Stimulated activated memory B cell treated with anti-CD40 and anti-IgM and Interleukin-4, amounts not matched to agents 10 μg/mL and 1 μg/mL and 100 μg/mL, for 72 hours (primary cell): Measurements from ENCODE around the gene SHFL.

Source experiments
- ATAC-seq: fragments of 150-1000 bp; cut with Tn5 transposase; 2 replicates; pipeline ENCODE4 v1.10.0; 2021
- H3K27ac Mint-ChIP-seq: one replicate; pipeline ENCODE4 v1.8.0; 2022; ENCODE audit warnings: mild to moderate bottlenecking, mixed read lengths
- H3K27me3 Mint-ChIP-seq: one replicate; pipeline ENCODE4 v1.8.0; 2022; ENCODE audit warnings: mixed read lengths
- H3K36me3 Mint-ChIP-seq: one replicate; pipeline ENCODE4 v1.8.0; 2022; ENCODE audit warnings: mixed read lengths
- H3K4me1 Mint-ChIP-seq: one replicate; pipeline ENCODE4 v1.8.0; 2022; ENCODE audit warnings: mixed read lengths
- H3K4me3 Mint-ChIP-seq: one replicate; pipeline ENCODE4 v1.8.0; 2022; ENCODE audit warnings: mild to moderate bottlenecking, moderate library complexity, mixed read lengths
- H3K9me3 Mint-ChIP-seq: one replicate; pipeline ENCODE4 v1.8.0; 2022; ENCODE audit warnings: mixed read lengths

The SHFL gene

DNA sequence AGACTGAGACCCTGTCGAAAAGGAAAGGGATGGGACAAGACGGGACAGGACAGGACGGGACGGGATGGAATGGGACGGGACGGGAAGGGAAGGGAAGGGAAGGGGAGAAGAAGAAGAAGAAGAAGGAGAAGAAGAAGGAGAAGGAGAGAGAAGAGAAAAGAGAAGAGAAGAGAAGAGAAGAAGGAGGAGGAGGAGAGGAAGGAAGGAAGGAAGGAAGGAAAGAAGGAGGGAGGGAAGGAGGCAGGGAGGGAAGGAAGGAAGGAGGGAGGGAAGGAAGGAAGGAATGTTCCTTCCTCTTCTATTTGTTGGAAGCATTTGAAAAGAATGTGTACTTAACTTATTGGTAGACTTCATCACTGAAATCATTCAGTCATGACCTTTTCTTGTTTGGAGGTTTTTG is 9.6 kb upstream of the SHFL start:
- H3K4me3 Mint-ChIP-seq, result no peak overlapping the region
- H3K9me3 Mint-ChIP-seq, result peaks cover 13% of the 10 kb centered on the region
- no peak for ATAC-seq
- no peaks in the 10 kb centered on the region for H3K36me3 Mint-ChIP-seq
- no peak overlapping the region for H3K27ac Mint-ChIP-seq
- H3K27me3 Mint-ChIP-seq, result no peaks in the 10 kb centered on the region
- no peaks in the 10 kb centered on the region for H3K4me1 Mint-ChIP-seq

- Mint-ChIP-seq H3K36me3 (no peaks in the 10 kb centered on the region), H3K4me3 (no peak overlapping the region), H3K27me3 (no peaks in the 10 kb centered on the region), H3K4me1 (no peaks in the 10 kb centered on the region), H3K27ac (no peak overlapping the region), H3K9me3 (peaks cover 4% of the 10 kb centered on the region)
- ATAC-seq, result no peak
Measured at GRCh38 chr19:10078329-10078728, 7.8 kb upstream of the SHFL start.

- H3K4me1 Mint-ChIP-seq, result no peaks in the 10 kb centered on the region
- no peak overlapping the region for H3K4me3 Mint-ChIP-seq
Measured at GRCh38 chr19:10079031-10079453, 7.1 kb upstream of the SHFL start.

GRCh38 chr19:10083911-10084310 is 2.2 kb upstream of the SHFL start:
- ATAC-seq, result no peak
- Mint-ChIP-seq H3K27ac (no peak overlapping the region), H3K9me3 (no peaks in the 10 kb centered on the region), H3K36me3 (peaks cover 13% of the 10 kb centered on the region), H3K4me1 (peaks cover 14% of the 10 kb centered on the region), H3K4me3 (no peak overlapping the region), H3K27me3 (no peaks in the 10 kb centered on the region)

More at GRCh38 chr19:10079031-10079453, 7.1 kb upstream of the SHFL start:
- peaks cover 4% of the 10 kb centered on the region for H3K9me3 Mint-ChIP-seq
- no peaks in the 10 kb centered on the region for H3K36me3 Mint-ChIP-seq
- no peak for ATAC-seq
- no peak overlapping the region for H3K27ac Mint-ChIP-seq
- H3K27me3 Mint-ChIP-seq, result no peaks in the 10 kb centered on the region

GRCh38 chr19:10084803-10085202 is 1.3 kb upstream of the SHFL start:
- H3K9me3 Mint-ChIP-seq, result no peaks in the 10 kb centered on the region
- peak overlapping the region; percentile 86 for H3K27ac Mint-ChIP-seq
- ATAC-seq, result no peak
- H3K27me3 Mint-ChIP-seq, result no peaks in the 10 kb centered on the region
- peaks cover 22% of the 10 kb centered on the region for H3K36me3 Mint-ChIP-seq
- H3K4me3 Mint-ChIP-seq, result peak overlapping the region; percentile 13
- peaks cover 19% of the 10 kb centered on the region for H3K4me1 Mint-ChIP-seq

DNA sequence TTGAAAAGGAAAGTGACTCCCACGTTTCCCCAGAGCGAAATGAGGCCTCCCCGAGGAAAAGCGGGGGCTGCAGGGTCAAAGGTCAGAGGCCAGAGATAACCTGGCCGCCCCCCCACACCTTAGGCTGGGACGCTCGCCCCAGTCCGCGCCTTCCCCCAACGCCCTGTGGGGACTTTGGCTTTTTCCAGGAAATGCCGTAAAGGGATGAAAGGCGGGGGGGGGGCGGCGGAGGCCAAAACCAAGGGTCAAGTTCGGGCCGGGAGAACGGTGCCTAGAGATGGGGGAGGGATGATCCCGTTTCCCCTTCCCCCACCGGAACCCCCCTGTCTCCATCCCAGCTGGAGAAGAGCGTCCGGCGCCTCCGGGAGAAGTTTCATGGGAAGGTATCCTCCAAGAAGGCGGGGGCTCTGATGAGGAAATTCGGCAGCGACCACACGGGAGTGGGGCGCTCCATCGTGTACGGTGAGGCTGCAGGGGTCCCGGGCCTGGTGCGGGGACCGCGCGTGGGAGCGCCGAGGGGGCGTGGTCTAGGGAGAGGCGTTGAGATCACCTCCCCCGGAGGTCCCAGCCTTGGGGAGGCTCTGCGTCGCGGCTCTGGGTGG is 575 bp downstream of the SHFL start:
- H3K9me3 Mint-ChIP-seq, result no peaks in the 10 kb centered on the region
- H3K27ac Mint-ChIP-seq, result peak overlapping the region; percentile 86
- H3K36me3 Mint-ChIP-seq, result peaks cover 32% of the 10 kb centered on the region
- no peaks in the 10 kb centered on the region for H3K27me3 Mint-ChIP-seq
- peak; percentile 31 for ATAC-seq
- H3K4me1 Mint-ChIP-seq, result peaks cover 28% of the 10 kb centered on the region
- peak overlapping the region; percentile 91 for H3K4me3 Mint-ChIP-seq

- Mint-ChIP-seq H3K27ac (peak overlapping the region; percentile 86), H3K4me3 (peak overlapping the region; percentile 91), H3K27me3 (no peaks in the 10 kb centered on the region)
Measured at GRCh38 chr19:10087296-10088061, 1.4 kb downstream of the SHFL start.

GRCh38 chr19:10088949-10089554 is 2.9 kb downstream of the SHFL start:
- peaks cover 51% of the 10 kb centered on the region for H3K4me1 Mint-ChIP-seq
- ATAC-seq, result no peak
- no peaks in the 10 kb centered on the region for H3K9me3 Mint-ChIP-seq
- no peak overlapping the region for H3K4me3 Mint-ChIP-seq
- no peaks in the 10 kb centered on the region for H3K27me3 Mint-ChIP-seq
- H3K27ac Mint-ChIP-seq, result peak overlapping the region; percentile 35
- H3K36me3 Mint-ChIP-seq, result peaks cover 53% of the 10 kb centered on the region

More at GRCh38 chr19:10087296-10088061, 1.4 kb downstream of the SHFL start:
- ATAC-seq, result no peak
- Mint-ChIP-seq H3K4me1 (peaks cover 35% of the 10 kb centered on the region), H3K9me3 (no peaks in the 10 kb centered on the region), H3K36me3 (peaks cover 38% of the 10 kb centered on the region)

DNA sequence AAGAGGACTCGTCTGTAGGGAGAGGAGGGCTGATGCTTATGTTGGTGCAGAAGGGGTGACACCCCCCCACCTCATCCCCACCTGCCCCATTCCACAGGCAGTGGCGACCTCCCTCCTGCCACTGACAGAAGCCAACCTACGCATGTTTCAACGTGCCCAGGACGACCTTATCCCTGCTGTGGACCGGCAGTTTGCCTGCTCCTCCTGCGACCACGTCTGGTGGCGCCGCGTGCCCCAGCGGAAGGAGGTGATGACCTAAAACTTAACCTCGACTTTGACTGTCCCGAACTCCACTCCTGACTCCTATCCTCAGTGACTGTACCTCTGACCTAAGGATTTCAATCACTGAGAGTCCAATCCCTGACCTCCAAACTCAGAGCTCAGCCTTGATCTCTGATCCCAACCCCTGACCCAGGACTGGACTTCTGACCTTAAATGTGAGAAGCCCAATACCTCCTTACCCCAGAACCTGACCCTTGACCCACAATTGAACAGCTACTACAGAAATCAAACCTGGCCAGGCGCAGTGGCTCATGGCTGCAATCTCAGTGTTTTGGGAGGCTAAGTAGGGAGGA is 3.8 kb downstream of the SHFL start:
- no peak overlapping the region for H3K4me3 Mint-ChIP-seq
- no peaks in the 10 kb centered on the region for H3K9me3 Mint-ChIP-seq
- H3K27ac Mint-ChIP-seq, result peak overlapping the region; percentile 35
- ATAC-seq, result no peak
- peaks cover 52% of the 10 kb centered on the region for H3K4me1 Mint-ChIP-seq
- H3K36me3 Mint-ChIP-seq, result peaks cover 61% of the 10 kb centered on the region
- H3K27me3 Mint-ChIP-seq, result no peaks in the 10 kb centered on the region

DNA sequence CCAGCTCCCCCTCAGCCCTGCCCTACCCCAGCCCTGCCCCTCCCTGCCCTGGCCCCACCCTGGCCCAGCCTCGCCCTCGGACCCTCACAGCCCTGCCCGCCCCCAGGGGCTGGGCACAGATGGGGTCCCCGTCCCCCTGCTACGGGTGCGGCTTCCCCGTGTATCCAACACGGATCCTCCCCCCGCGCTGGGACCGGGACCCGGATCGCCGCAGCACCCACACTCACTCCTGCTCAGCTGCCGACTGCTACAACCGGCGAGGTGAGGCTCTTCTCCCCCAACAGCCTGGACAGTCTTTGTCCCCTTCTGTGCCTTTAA is 5.2 kb downstream of the SHFL start:
- H3K4me1 Mint-ChIP-seq, result peaks cover 54% of the 10 kb centered on the region
- H3K4me3 Mint-ChIP-seq, result no peak overlapping the region
- H3K27me3 Mint-ChIP-seq, result no peaks in the 10 kb centered on the region
- H3K9me3 Mint-ChIP-seq, result no peaks in the 10 kb centered on the region
- H3K27ac Mint-ChIP-seq, result peak overlapping the region; percentile 82
- H3K36me3 Mint-ChIP-seq, result peaks cover 61% of the 10 kb centered on the region
- ATAC-seq, result no peak

- H3K4me3 Mint-ChIP-seq, result peak overlapping the region; percentile 18
- peaks cover 51% of the 10 kb centered on the region for H3K4me1 Mint-ChIP-seq
- peak; percentile 53 for ATAC-seq
- peak overlapping the region; percentile 82 for H3K27ac Mint-ChIP-seq
- H3K36me3 Mint-ChIP-seq, result peaks cover 57% of the 10 kb centered on the region
- no peaks in the 10 kb centered on the region for H3K27me3 Mint-ChIP-seq
- no peaks in the 10 kb centered on the region for H3K9me3 Mint-ChIP-seq
Measured at GRCh38 chr19:10091895-10092641, 6.0 kb downstream of the SHFL start.

DNA sequence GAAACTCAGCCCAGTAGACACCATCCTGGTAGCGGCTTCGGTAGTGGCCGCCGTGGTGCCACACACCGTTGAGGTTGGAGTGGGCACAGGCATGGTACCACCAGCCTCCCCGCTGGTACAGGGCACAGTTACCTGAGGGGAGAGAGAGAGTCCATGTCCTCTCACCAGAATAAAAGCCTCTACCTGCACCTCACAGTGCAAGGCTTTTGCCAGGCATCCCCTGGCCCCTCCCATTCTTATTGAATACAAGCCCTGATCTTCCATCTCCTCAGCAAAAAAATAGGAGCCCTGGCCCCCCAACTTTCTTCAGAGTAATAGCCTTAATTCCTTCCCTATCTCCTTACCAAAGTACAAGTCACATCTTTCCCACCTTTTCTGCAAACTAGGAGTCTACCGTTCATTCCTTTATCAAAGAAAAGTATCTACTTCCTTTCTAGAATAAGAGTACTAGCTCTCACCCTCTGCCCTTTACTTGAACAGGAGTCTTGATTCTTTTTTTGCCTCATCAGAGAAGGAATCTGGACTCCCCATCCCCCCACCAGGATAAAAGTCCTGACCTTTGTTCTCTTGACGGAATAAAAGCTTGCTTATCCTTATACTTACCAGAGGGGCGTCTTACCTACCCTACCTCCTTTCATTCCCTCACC is 6.7 kb downstream of the SHFL start:
- Mint-ChIP-seq H3K9me3 (no peaks in the 10 kb centered on the region), H3K36me3 (peaks cover 50% of the 10 kb centered on the region), H3K27ac (peak overlapping the region; percentile 36), H3K4me3 (peak overlapping the region; percentile 2), H3K27me3 (no peaks in the 10 kb centered on the region), H3K4me1 (peaks cover 44% of the 10 kb centered on the region)
- no peak for ATAC-seq

DNA sequence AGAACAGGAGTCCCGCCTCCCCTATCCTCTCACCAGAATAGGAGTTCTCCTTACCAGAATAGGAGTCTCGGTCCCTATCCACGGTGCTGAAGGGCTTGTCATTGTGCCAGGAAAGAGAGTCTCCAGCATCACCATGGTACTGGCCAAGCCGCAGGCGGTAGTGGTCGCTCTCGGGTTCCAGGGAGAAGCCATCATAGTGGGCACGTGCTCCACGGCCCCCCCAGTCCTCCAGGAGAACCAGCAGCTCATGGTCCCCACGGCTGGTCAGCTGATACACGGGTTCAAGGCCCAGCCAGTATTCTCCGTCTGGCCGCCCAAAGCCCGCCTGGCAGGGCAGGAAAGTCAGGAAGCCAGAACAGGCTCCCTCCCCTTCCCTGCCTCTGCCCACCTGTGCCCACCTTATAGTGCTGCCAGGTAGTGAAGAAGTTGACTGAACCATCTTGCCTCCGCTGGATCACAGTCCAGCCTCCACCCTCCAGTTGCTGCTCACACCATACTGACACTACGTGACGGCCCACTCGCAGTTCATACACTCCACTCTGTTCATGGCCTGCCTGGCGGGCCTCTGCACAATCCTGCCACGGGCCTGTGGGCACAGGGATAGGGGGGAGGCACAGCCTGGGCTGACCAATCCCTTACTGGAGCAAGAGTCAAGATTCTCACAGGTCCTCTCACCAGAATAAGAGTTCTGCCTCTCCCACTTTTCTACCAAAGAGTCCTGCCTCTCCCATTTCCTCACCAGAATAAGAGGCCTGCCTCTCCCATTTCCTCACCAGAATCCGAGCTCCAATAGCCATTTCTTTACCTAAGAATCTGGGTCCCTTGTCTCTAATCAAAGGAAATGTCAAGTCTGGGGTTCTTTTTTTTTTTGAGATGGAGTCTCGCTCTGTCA is 7.4 kb downstream of the SHFL start:
- H3K27ac Mint-ChIP-seq, result peak overlapping the region; percentile 40
- ATAC-seq, result no peak
- H3K36me3 Mint-ChIP-seq, result peaks cover 48% of the 10 kb centered on the region
- H3K9me3 Mint-ChIP-seq, result no peaks in the 10 kb centered on the region
- no peak overlapping the region for H3K4me3 Mint-ChIP-seq
- H3K4me1 Mint-ChIP-seq, result peaks cover 43% of the 10 kb centered on the region
- no peaks in the 10 kb centered on the region for H3K27me3 Mint-ChIP-seq

- peak overlapping the region; percentile 62 for H3K27ac Mint-ChIP-seq
- peaks cover 52% of the 10 kb centered on the region for H3K4me1 Mint-ChIP-seq
- H3K36me3 Mint-ChIP-seq, result peaks cover 38% of the 10 kb centered on the region
- no peak for ATAC-seq
- H3K27me3 Mint-ChIP-seq, result no peaks in the 10 kb centered on the region
- H3K9me3 Mint-ChIP-seq, result no peaks in the 10 kb centered on the region
- peak overlapping the region; percentile 30 for H3K4me3 Mint-ChIP-seq
Measured at GRCh38 chr19:10095622-10095947, 9.5 kb downstream of the SHFL start.
